ENCODE results near the gene RPL41. TPM values are rescaled to one million over a fixed set of nuclear protein-coding genes. Genes with fewer than 3 reads are reported as not detected.

Gene RPL41
- total and polyA plus RNA-seq, 10 of the 15 experiments (the other 5 are each of a cell fraction or from before 2014, with no cell fraction given), result 4,144 to 19,112 (median 8,004) TPM

DNA sequence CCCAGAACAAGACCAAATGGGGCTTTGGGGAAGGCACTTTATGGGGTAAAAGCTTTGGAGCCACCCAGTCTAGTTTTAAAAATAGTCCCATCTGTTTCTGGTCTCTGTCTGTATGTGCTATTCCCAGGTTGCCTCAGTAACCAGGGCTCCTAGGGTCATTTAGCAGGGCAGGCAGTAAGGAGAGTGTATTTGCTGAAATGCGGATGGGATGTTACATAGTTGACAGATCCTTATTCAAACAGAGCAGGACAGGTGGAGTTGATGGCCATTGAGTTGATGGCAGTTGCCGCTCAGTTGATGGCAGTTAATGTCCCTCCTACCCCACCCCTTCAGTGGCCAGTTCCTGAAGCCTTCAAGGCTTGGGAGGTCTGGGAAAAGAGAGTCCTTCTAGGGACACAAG is 6.2 kb downstream of the RPL41 start:
- ChIA-PET POLR2A (no interaction called here), SMC1A (ENCODE audit: uncharacterized antibody, unreplicated experiment) (interaction anchor here (0.9 kb wide), 2 partner anchors 66 to 127 kb away, joined by 3 read pairs; no protein-coding TSS in a partner anchor), RAD21 (ENCODE audit: unreplicated experiment) (interaction anchor here (6.8 kb wide), 1 partner anchor 66 kb away, joined by 98 read pairs; the partner anchor contains the start of gene SMARCC2), CTCF (interaction anchor here (1.2 to 10.3 kb wide), 2 partner anchors 66 to 99 kb away, joined by 3 to 129 read pairs; partner anchors contain the start of genes RNF41 and SMARCC2)
- no peaks in the 10 kb centered on the region for H3K27me3 ChIP-seq (replicated peaks in 1 of 2; ENCODE audit: control insufficient read depth in 2 of 2, insufficient read depth in 2 of 2, low read length in 1 of 2)
- H3K79me2 ChIP-seq (ENCODE audit: control insufficient read depth, insufficient read depth, low read length), result peaks cover 18% of the 10 kb centered on the region
- H4K20me1 ChIP-seq (ENCODE audit: control insufficient read depth, insufficient read depth), result no peaks in the 10 kb centered on the region
- 91% methylated on average over 2 of the region's 2 CpGs for WGBS (ENCODE audit: insufficient coverage, insufficient replicate concordance, low lambda C conversion rate, missing lambda C conversion rate)
- intact Hi-C loops (cut with micrococcal nuclease; ENCODE audit: unreplicated experiment), result loop anchor here (10.0 kb wide), 1 partner anchor 522 kb away; the partner anchor contains the start of gene ATP5F1B
- H3K9ac ChIP-seq (ENCODE audit: control insufficient read depth, insufficient read depth, low read length), result no peak overlapping the region
- DNase-seq (ENCODE audit: low read depth, low spot score) (no peak), FAIRE-seq (no peak), ATAC-seq (no peak)
- in situ Hi-C loops (cut with MboI), result loop anchor here (5.0 kb wide), 1 partner anchor 340 kb away; no protein-coding TSS in a partner anchor
- no TSS peak for BruUV-seq (replicated peaks)
- no peaks in the 10 kb centered on the region for H3K9me3 ChIP-seq (replicated peaks; ENCODE audit: control insufficient read depth, insufficient read depth, low read length)
- H3K4me1 ChIP-seq (ENCODE audit: control insufficient read depth, insufficient read depth, low read length), result peaks cover 33% of the 10 kb centered on the region
- no peak for TF ChIP-seq ZNF24 (IDR thresholded peaks at IDR 0.05)
- no peak for TF ChIP-seq HDGF (IDR thresholded peaks at IDR 0.05)
- TF ChIP-seq NR2C1 (IDR thresholded peaks at IDR 0.05), result no peak
- no peak for TF ChIP-seq SMAD5 (IDR thresholded peaks at IDR 0.05; ENCODE audit: low read depth)
- no peak for TF ChIP-seq RAD21 (IDR thresholded peaks at IDR 0.05; ENCODE audit: insufficient read depth, low read depth, low read length)
- TF ChIP-seq TAF1 (IDR thresholded peaks at IDR 0.05; ENCODE audit: borderline replicate concordance, low read depth, low read length), result no peak
- TF ChIP-seq, protein P1, sequence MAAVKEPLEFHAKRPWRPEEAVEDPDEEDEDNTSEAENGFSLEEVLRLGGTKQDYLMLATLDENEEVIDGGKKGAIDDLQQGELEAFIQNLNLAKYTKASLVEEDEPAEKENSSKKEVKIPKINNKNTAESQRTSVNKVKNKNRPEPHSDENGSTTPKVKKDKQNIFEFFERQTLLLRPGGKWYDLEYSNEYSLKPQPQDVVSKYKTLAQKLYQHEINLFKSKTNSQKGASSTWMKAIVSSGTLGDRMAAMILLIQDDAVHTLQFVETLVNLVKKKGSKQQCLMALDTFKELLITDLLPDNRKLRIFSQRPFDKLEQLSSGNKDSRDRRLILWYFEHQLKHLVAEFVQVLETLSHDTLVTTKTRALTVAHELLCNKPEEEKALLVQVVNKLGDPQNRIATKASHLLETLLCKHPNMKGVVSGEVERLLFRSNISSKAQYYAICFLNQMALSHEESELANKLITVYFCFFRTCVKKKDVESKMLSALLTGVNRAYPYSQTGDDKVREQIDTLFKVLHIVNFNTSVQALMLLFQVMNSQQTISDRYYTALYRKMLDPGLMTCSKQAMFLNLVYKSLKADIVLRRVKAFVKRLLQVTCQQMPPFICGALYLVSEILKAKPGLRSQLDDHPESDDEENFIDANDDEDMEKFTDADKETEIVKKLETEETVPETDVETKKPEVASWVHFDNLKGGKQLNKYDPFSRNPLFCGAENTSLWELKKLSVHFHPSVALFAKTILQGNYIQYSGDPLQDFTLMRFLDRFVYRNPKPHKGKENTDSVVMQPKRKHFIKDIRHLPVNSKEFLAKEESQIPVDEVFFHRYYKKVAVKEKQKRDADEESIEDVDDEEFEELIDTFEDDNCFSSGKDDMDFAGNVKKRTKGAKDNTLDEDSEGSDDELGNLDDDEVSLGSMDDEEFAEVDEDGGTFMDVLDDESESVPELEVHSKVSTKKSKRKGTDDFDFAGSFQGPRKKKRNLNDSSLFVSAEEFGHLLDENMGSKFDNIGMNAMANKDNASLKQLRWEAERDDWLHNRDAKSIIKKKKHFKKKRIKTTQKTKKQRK (IDR thresholded peaks at IDR 0.05; ENCODE audit: low read depth, low read length), result no peak
- TF ChIP-seq SREBF1 (IDR thresholded peaks at IDR 0.05; ENCODE audit: low read length), result no peak
- TF ChIP-seq, protein P2, sequence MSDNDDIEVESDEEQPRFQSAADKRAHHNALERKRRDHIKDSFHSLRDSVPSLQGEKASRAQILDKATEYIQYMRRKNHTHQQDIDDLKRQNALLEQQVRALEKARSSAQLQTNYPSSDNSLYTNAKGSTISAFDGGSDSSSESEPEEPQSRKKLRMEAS (IDR thresholded peaks at IDR 0.05; ENCODE audit: low read depth, low read length), result no peak
- H3K27ac ChIP-seq (ENCODE audit: control insufficient read depth, insufficient read depth), result no peak overlapping the region
- H3K36me3 ChIP-seq (ENCODE audit: control insufficient read depth in 2 of 2, insufficient read depth in 2 of 2, low read length in 1 of 2), result no peaks in the 10 kb centered on the region
- H3K4me3 ChIP-seq, result no peak overlapping the region
- H3K4me2 ChIP-seq (ENCODE audit: control insufficient read depth, insufficient read depth), result no peak overlapping the region
- H2AFZ ChIP-seq (ENCODE audit: control insufficient read depth, low read depth, low read length), result no peak overlapping the region
